ENCODE measurements around the gene FIGNL2. TPM values are rescaled to one million over a fixed set of nuclear protein-coding genes. Genes with fewer than 3 reads are reported as not detected.

Gene FIGNL2
- total RNA-seq, 1 donor from 2014 or later = 17.8 TPM

- no peak overlapping the region for H3K27ac Mint-ChIP-seq
These were observed 17.8 kb upstream of the FIGNL2 start for GRCh38 chr12:51866324-51866723.

GRCh38 chr12:51865757-51866270, 17.3 kb upstream of the FIGNL2 start:
- Mint-ChIP-seq H3K4me3 (peak overlapping the region; percentile 58), H3K4me1 (ENCODE audit: unreplicated experiment) (peaks cover 51% of the 10 kb centered on the region), H3K27me3 (peaks cover 33% of the 10 kb centered on the region), H3K27ac (peak overlapping the region; percentile 62), H3K36me3 (no peaks in the 10 kb centered on the region), H3K9me3 (no peaks in the 10 kb centered on the region)
- DNase-seq (ENCODE audit: extremely low spot score, unreplicated experiment) = no peak
- no peak for TF ChIP-seq CTCF (conservative IDR thresholded peaks at IDR 0.05)

More at GRCh38 chr12:51866324-51866723, 17.8 kb upstream of the FIGNL2 start:
- no peaks in the 10 kb centered on the region for H3K36me3 Mint-ChIP-seq
- peaks cover 54% of the 10 kb centered on the region for H3K4me1 Mint-ChIP-seq (ENCODE audit: unreplicated experiment)
- H3K4me3 Mint-ChIP-seq = peak overlapping the region; percentile 58
- peaks cover 33% of the 10 kb centered on the region for H3K27me3 Mint-ChIP-seq
- no peaks in the 10 kb centered on the region for H3K9me3 Mint-ChIP-seq
- TF ChIP-seq CTCF (conservative IDR thresholded peaks at IDR 0.05) = no peak
- no peak for DNase-seq (ENCODE audit: extremely low spot score, unreplicated experiment)

- Mint-ChIP-seq H3K9me3 (no peaks in the 10 kb centered on the region), H3K27me3 (peaks cover 28% of the 10 kb centered on the region), H3K4me1 (ENCODE audit: unreplicated experiment) (peaks cover 44% of the 10 kb centered on the region), H3K27ac (peak overlapping the region; percentile 62), H3K36me3 (no peaks in the 10 kb centered on the region), H3K4me3 (peak overlapping the region; percentile 79)
- no peak for TF ChIP-seq CTCF (conservative IDR thresholded peaks at IDR 0.05)
- no peak for DNase-seq (ENCODE audit: extremely low spot score, unreplicated experiment)
These were observed 16.5 kb upstream of the FIGNL2 start for GRCh38 chr12:51864833-51865670.

- no peak for TF ChIP-seq CTCF (conservative IDR thresholded peaks at IDR 0.05)
- Mint-ChIP-seq H3K27me3 (peaks cover 27% of the 10 kb centered on the region), H3K9me3 (no peaks in the 10 kb centered on the region), H3K4me1 (ENCODE audit: unreplicated experiment) (peaks cover 38% of the 10 kb centered on the region), H3K36me3 (no peaks in the 10 kb centered on the region), H3K4me3 (peak overlapping the region; percentile 79), H3K27ac (peak overlapping the region; percentile 62)
- DNase-seq (ENCODE audit: extremely low spot score, unreplicated experiment) = peak; percentile 82
These were observed 15.7 kb upstream of the FIGNL2 start for GRCh38 chr12:51863933-51864832.

GRCh38 chr12:51863363-51863932, 14.9 kb upstream of the FIGNL2 start:
- peak overlapping the region; percentile 29 for H3K27ac Mint-ChIP-seq
- TF ChIP-seq CTCF (conservative IDR thresholded peaks at IDR 0.05) = no peak
- DNase-seq (ENCODE audit: extremely low spot score, unreplicated experiment) = no peak
- no peaks in the 10 kb centered on the region for H3K36me3 Mint-ChIP-seq
- peaks cover 22% of the 10 kb centered on the region for H3K27me3 Mint-ChIP-seq
- H3K4me3 Mint-ChIP-seq = peak overlapping the region; percentile 76
- H3K4me1 Mint-ChIP-seq (ENCODE audit: unreplicated experiment) = peaks cover 35% of the 10 kb centered on the region
- H3K9me3 Mint-ChIP-seq = no peaks in the 10 kb centered on the region
